ENCODE measurements around the gene EIF2A.

DNA sequence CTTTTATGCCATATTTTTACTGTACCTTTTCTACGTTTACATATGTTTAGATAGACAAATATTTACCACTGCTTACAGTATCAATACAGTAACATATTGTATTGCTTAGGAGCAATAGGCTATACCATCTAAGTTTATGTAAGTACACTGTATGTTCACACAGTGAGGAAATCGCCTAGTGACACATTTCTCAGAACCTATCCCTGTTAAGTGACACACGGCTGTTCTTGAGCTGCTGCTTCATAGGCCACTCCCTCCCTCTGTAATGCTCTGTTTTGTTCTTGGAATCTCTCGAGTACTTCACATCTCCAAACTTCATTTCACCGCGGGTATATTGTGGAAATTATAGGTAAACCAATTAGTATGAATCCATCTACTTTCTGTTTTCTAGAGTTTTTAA is 43.2 kb downstream of the EIF2A start:
- TF ChIP-seq, protein P1, sequence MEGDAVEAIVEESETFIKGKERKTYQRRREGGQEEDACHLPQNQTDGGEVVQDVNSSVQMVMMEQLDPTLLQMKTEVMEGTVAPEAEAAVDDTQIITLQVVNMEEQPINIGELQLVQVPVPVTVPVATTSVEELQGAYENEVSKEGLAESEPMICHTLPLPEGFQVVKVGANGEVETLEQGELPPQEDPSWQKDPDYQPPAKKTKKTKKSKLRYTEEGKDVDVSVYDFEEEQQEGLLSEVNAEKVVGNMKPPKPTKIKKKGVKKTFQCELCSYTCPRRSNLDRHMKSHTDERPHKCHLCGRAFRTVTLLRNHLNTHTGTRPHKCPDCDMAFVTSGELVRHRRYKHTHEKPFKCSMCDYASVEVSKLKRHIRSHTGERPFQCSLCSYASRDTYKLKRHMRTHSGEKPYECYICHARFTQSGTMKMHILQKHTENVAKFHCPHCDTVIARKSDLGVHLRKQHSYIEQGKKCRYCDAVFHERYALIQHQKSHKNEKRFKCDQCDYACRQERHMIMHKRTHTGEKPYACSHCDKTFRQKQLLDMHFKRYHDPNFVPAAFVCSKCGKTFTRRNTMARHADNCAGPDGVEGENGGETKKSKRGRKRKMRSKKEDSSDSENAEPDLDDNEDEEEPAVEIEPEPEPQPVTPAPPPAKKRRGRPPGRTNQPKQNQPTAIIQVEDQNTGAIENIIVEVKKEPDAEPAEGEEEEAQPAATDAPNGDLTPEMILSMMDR (IDR thresholded peaks at IDR 0.05) = no peak
- no peak for TF ChIP-seq POLR2A (IDR thresholded peaks at IDR 0.05)
